ENCODE measurements around the gene TMTC1. TPM values are rescaled to one million over a fixed set of nuclear protein-coding genes. Genes with fewer than 3 reads are reported as not detected.

Gene TMTC1
- total RNA-seq, 1 donor from 2014 or later, result 0.91 TPM

GRCh38 chr12:29546000-29546399 lies 237.7 kb downstream of the TMTC1 start:
- intact Hi-C loops (cut with micrococcal nuclease), result no loop called here

- intact Hi-C loops (cut with micrococcal nuclease), result no loop called here
Observed at GRCh38 chr12:29545102-29545467, 238.7 kb downstream of the TMTC1 start.

- intact Hi-C loops (cut with micrococcal nuclease), result no loop called here
Observed at GRCh38 chr12:29544428-29545101, 239.2 kb downstream of the TMTC1 start.

- intact Hi-C loops (cut with micrococcal nuclease), result no loop called here
Observed at GRCh38 chr12:29543036-29543435, 240.7 kb downstream of the TMTC1 start.

GRCh38 chr12:29537298-29537697 lies 246.4 kb downstream of the TMTC1 start:
- intact Hi-C loops (cut with micrococcal nuclease), result no loop called here

GRCh38 chr12:29534935-29535334 lies 248.8 kb downstream of the TMTC1 start:
- intact Hi-C loops (cut with micrococcal nuclease), result no loop called here

- intact Hi-C loops (cut with micrococcal nuclease), result no loop called here
Observed at GRCh38 chr12:29533815-29534489, 249.8 kb downstream of the TMTC1 start.

GRCh38 chr12:29531471-29531870 lies 252.3 kb downstream of the TMTC1 start:
- intact Hi-C loops (cut with micrococcal nuclease), result no loop called here

GRCh38 chr12:29530436-29530835 lies 253.3 kb downstream of the TMTC1 start:
- intact Hi-C loops (cut with micrococcal nuclease), result no loop called here

- intact Hi-C loops (cut with micrococcal nuclease), result no loop called here
Observed at GRCh38 chr12:29528161-29528560, 255.6 kb downstream of the TMTC1 start.

- intact Hi-C loops (cut with micrococcal nuclease), result no loop called here
Observed at GRCh38 chr12:29521951-29522350, 261.8 kb downstream of the TMTC1 start.

GRCh38 chr12:29519585-29520182 lies 264.1 kb downstream of the TMTC1 start:
- intact Hi-C loops (cut with micrococcal nuclease), result loop anchor here (1.0 to 5.0 kb wide), 3 partner anchors 447 to 1325 kb away; no protein-coding TSS in a partner anchor

- intact Hi-C loops (cut with micrococcal nuclease), result loop anchor here (5.0 kb wide), 1 partner anchor 446 kb away; no protein-coding TSS in a partner anchor
Observed at GRCh38 chr12:29518407-29518806, 265.3 kb downstream of the TMTC1 start.

GRCh38 chr12:29517264-29517663 lies 266.5 kb downstream of the TMTC1 start:
- intact Hi-C loops (cut with micrococcal nuclease), result loop anchor here (1.0 to 5.0 kb wide), 2 partner anchors 208 to 445 kb away; no protein-coding TSS in a partner anchor

GRCh38 chr12:29516431-29516875 lies 267.3 kb downstream of the TMTC1 start:
- intact Hi-C loops (cut with micrococcal nuclease), result loop anchor here (5.0 kb wide), 1 partner anchor 444 kb away; no protein-coding TSS in a partner anchor

- intact Hi-C loops (cut with micrococcal nuclease), result no loop called here
Observed at GRCh38 chr12:29510591-29511185, 273.1 kb downstream of the TMTC1 start.

GRCh38 chr12:29509503-29509902 lies 274.2 kb downstream of the TMTC1 start:
- intact Hi-C loops (cut with micrococcal nuclease), result no loop called here

- intact Hi-C loops (cut with micrococcal nuclease), result no loop called here
Observed at GRCh38 chr12:29508949-29509348, 274.8 kb downstream of the TMTC1 start.

GRCh38 chr12:29505122-29505521 lies 278.6 kb downstream of the TMTC1 start:
- intact Hi-C loops (cut with micrococcal nuclease), result no loop called here

- intact Hi-C loops (cut with micrococcal nuclease), result no loop called here
Observed at GRCh38 chr12:29503283-29503682, 280.5 kb downstream of the TMTC1 start.

- intact Hi-C loops (cut with micrococcal nuclease), result no loop called here
Observed at GRCh38 chr12:29499235-29499634, 284.5 kb downstream of the TMTC1 start.

GRCh38 chr12:29497588-29497987 lies 286.2 kb downstream of the TMTC1 start, which contains the start of gene OVCH1:
Gene OVCH1, minus strand, starts transcription at chr12:29497686. Its CDS starts 0 bp downstream, at chr12:29497686.
- intact Hi-C loops (cut with micrococcal nuclease), result no loop called here
